Measurements from ENCODE around the gene MORN1.

Gene MORN1

GRCh38 chr1:2372551-2373490, 18.5 kb downstream of the MORN1 start:
- no peak for DNase-seq

- DNase-seq: no peak
Observed at GRCh38 chr1:2368053-2368744, 23.2 kb downstream of the MORN1 start.

- DNase-seq: no peak
Observed at GRCh38 chr1:2363847-2364513, 27.4 kb downstream of the MORN1 start.

GRCh38 chr1:2360588-2361364, 30.6 kb downstream of the MORN1 start:
- DNase-seq: no peak

- DNase-seq: no peak
Observed at GRCh38 chr1:2358651-2359640, 32.4 kb downstream of the MORN1 start.

- DNase-seq: no peak
Observed at GRCh38 chr1:2358072-2358471, 33.3 kb downstream of the MORN1 start.

- no peak for DNase-seq
Observed at GRCh38 chr1:2356911-2357845, 34.2 kb downstream of the MORN1 start.

- DNase-seq: no peak
Observed at GRCh38 chr1:2356401-2356800, 35.0 kb downstream of the MORN1 start.

GRCh38 chr1:2355373-2356261, 35.7 kb downstream of the MORN1 start:
- DNase-seq: no peak

- no peak for DNase-seq
Observed at GRCh38 chr1:2354511-2355372, 36.6 kb downstream of the MORN1 start.

GRCh38 chr1:2353551-2354438, 37.6 kb downstream of the MORN1 start:
- no peak for DNase-seq

GRCh38 chr1:2352897-2353550, 38.3 kb downstream of the MORN1 start:
- DNase-seq: peak; percentile 35

- DNase-seq: no peak
Observed at GRCh38 chr1:2352341-2352896, 38.9 kb downstream of the MORN1 start.

- DNase-seq: no peak
Observed at GRCh38 chr1:2351723-2352122, 39.6 kb downstream of the MORN1 start.

- no peak for DNase-seq
Observed at GRCh38 chr1:2350911-2351655, 40.3 kb downstream of the MORN1 start.
